ENCODE measurements around the gene RSBN1L. TPM values are rescaled to one million over a fixed set of nuclear protein-coding genes. Genes with fewer than 3 reads are reported as not detected.
A peak's percentile ranks its signal among the peaks of the same experiment; 100 is the strongest.

Gene RSBN1L
- total and polyA plus RNA-seq, 2 donors (not counting 3 experiments of a cell fraction or from before 2014, with no cell fraction given): 3.0 to 13.1 TPM

DNA sequence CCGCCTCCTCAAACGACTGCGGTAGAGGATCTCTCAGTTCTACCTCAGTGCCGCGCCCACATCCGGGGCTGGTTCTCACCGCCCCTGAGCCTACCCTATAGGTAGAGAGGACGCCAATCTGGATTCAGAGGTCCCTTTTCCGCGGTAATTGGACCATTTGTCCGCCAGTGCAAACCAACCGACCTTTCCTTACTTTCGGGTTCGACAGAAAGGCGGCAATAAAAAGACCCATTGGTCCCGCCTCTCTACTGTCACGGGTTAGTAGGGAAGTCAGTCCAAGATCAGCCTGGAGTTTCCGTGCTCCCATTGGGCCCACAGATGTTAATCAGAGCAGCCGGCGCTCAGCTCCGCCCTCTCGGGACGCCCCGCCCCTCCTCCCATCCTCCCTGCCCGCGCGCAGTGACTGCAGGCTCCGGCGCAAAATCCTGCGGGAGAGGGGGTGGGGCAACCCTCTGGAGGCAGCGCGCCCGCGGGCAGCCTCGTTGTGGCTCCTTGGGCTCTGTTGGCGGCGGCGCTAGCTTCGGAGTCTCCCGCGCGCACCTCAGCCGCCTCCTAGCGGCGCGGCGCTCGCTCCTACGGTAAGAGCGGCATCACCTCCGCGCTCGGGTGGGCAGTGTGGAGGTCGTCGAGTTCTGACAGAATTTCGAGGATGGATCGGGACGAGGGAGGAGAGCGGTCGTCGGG lies 102.3 kb downstream of the RSBN1L start, which contains the start of the genes PHTF2 and TMEM60:
Gene PHTF2, plus strand, starts transcription at position 380 of the 684 bp plus-strand sequence.
Gene TMEM60, minus strand, starts transcription at position 41 of the 684 bp plus-strand sequence. CDS start 4,061 bp downstream, outside the sequence.
- peak; percentile 98 for FAIRE-seq
- POLR2A ChIA-PET: interaction anchor here (0.8 to 1.6 kb wide), 3 partner anchors 13 to 103 kb away, joined by 3 to 5 read pairs (median 4); partner anchors contain the start of gene RSBN1L

More for the DNA sequence above, 102.3 kb downstream of the RSBN1L start, which contains the start of the genes PHTF2 and TMEM60:
- Histone ChIP-seq H4K20me1 (replicated peaks; ENCODE audit: control insufficient read depth, extremely low read depth, insufficient read depth, low read length) (no peaks in the 10 kb centered on the region), H3K4me2 (ENCODE audit: insufficient read depth, low read length) (peak within 1 kb of the TSS; percentile 92), H3K9me1 (replicated peaks; ENCODE audit: control insufficient read depth, extremely low read depth, insufficient read depth, low read length) (no peaks in the 10 kb centered on the region), H3K27me3 (ENCODE audit: control insufficient read depth in 2 of 2, insufficient read depth in 2 of 2, low read length in 2 of 2) (no peaks in the 10 kb centered on the region), H3K79me2 (ENCODE audit: control insufficient read depth, insufficient read depth, low read length) (peaks cover 39% of the 10 kb centered on the region), H3K27ac (ENCODE audit: insufficient read depth, low read depth, low read length) (peak within 1 kb of the TSS; percentile 66), H3K4me3 (replicated peaks in 1 of 3; ENCODE audit: insufficient read depth in 1 of 3, low read depth in 1 of 3, low read length in 3 of 3) (peak within 1 kb of the TSS; percentile 70 to 94 (median 90)), H3K9ac (replicated peaks; ENCODE audit: extremely low read depth, insufficient read depth, low read length) (peak within 1 kb of the TSS; percentile 86), H3K4me1 (ENCODE audit: control insufficient read depth, extremely low read depth, insufficient read depth, low read length) (peaks cover 31% of the 10 kb centered on the region), H2AFZ (ENCODE audit: low read depth, low read length) (peak within 1 kb of the TSS; percentile 92), H3K36me3 (ENCODE audit: control insufficient read depth in 2 of 2, extremely low read depth in 1 of 2, insufficient read depth in 2 of 2, low read length in 2 of 2) (no peaks in the 10 kb centered on the region), H3K9me3 (replicated peaks; ENCODE audit: control insufficient read depth, insufficient read depth, low read length) (no peaks in the 10 kb centered on the region)
- CTCF ChIA-PET: interaction anchor here (0.6 to 2.1 kb wide), 13 partner anchors 12 to 241 kb away, joined by 3 to 11 read pairs (median 3); no protein-coding TSS in a partner anchor
- peak; percentile 100 for DNase-seq (ENCODE audit: low read depth, low spot score)
- no peak for TF ChIP-seq GATA2 (IDR thresholded peaks at IDR 0.05; ENCODE audit: insufficient read depth, insufficient read length, low read depth, low read length)
- TF ChIP-seq FOS (IDR thresholded peaks at IDR 0.05; ENCODE audit: borderline replicate concordance, insufficient read depth, low read length): peak; percentile 57
- TF ChIP-seq MYC (IDR thresholded peaks at IDR 0.05; ENCODE audit: low read depth, low read length): no peak
- TF ChIP-seq, protein P1, sequence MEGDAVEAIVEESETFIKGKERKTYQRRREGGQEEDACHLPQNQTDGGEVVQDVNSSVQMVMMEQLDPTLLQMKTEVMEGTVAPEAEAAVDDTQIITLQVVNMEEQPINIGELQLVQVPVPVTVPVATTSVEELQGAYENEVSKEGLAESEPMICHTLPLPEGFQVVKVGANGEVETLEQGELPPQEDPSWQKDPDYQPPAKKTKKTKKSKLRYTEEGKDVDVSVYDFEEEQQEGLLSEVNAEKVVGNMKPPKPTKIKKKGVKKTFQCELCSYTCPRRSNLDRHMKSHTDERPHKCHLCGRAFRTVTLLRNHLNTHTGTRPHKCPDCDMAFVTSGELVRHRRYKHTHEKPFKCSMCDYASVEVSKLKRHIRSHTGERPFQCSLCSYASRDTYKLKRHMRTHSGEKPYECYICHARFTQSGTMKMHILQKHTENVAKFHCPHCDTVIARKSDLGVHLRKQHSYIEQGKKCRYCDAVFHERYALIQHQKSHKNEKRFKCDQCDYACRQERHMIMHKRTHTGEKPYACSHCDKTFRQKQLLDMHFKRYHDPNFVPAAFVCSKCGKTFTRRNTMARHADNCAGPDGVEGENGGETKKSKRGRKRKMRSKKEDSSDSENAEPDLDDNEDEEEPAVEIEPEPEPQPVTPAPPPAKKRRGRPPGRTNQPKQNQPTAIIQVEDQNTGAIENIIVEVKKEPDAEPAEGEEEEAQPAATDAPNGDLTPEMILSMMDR (IDR thresholded peaks at IDR 0.05; ENCODE audit: extremely low read depth in 1 of 2, insufficient read depth in 1 of 2, low read depth in 1 of 2, low read length in 2 of 2): peak; percentile 41 to 73
- TF ChIP-seq POLR2AphosphoS5 (IDR thresholded peaks at IDR 0.05; ENCODE audit: insufficient read depth, low read depth, low read length): peak; percentile 73
- TF ChIP-seq POLR2A (IDR thresholded peaks at IDR 0.05; ENCODE audit: low read depth, low read length): peak; percentile 15
- no TSS peak for BruUV-seq (replicated peaks)
- dilution Hi-C loops (cut with MboI; ENCODE audit: extremely low pct_ligation_motif_present, low sequenced_read_pairs) (no loop called here), intact Hi-C loops (cut with micrococcal nuclease) (loop anchor here (1.0 to 5.0 kb wide), 6 partner anchors 36 to 261 kb away; partner anchors contain the start of genes PTPN12 and RSBN1L)
